PC-3 (cell line): ENCODE results near the gene ATXN7L1. TPM values are rescaled to one million over a fixed set of nuclear protein-coding genes. Genes with fewer than 3 reads are reported as not detected.
"Not testable (repeated sequence)": the region's sequence is repeated elsewhere in the genome, so short reads cannot be mapped to it uniquely, and the experiment has no call there.

Experiments used
- ATAC-seq: fragments of 200-7000 bp; cut with Tn5 transposase; 2 replicates; pipeline ENCODE4 v1.9.1; 2020; ENCODE audit warnings: mild to moderate bottlenecking, moderate library complexity
- BruUV-seq: library from RNA; stranded (reverse); fragments of 400-500 nt; replicated peaks from 2 replicates; lab custom pipeline; 2021; lab: Mats Ljungman, UMichigan
- CTCF ChIA-PET: fragments of 300-600 bp; sonication (Branson Sonifier 250); formaldehyde crosslinking; loops from one replicate; lab custom pipeline; 2022; ENCODE audit warnings: antibody characterized with exemption; lab: Charles Lee
- POLR2A ChIA-PET: fragments of 300-600 bp; sonication (Branson Sonifier 250); formaldehyde crosslinking; loops from one replicate; lab custom pipeline; 2022; ENCODE audit warnings: antibody characterized with exemption; ENCODE audit not compliant: unreplicated experiment; lab: Charles Lee
- DNase-seq: peaks from one replicate; pipeline ENCODE4 v3.0.0-alpha.2; 2015
- H2AFZ ChIP-seq: fragments of 300-600 bp; sonication (generic); 2 replicates; pipeline ENCODE4 v1.6.0; 2016; ENCODE audit warnings: antibody characterized with exemption, low read length
- H3F3A ChIP-seq: fragments of 300-600 bp; sonication (generic); one replicate; pipeline ENCODE4 v1.6.0; 2017; ENCODE audit warnings: antibody characterized with exemption, low read length, control low read depth, mild to moderate bottlenecking; ENCODE audit not compliant: unreplicated experiment
- H3K27ac ChIP-seq: fragments of 300-600 bp; sonication (generic); 2 replicates; pipeline ENCODE4 v1.5.1; 2016; ENCODE audit warnings: mild to moderate bottlenecking, low read length
- H3K27me3 ChIP-seq: fragments of 300-600 bp; sonication (generic); 2 replicates; pipeline ENCODE4 v1.6.1; 2016; ENCODE audit warnings: low read length, mixed read lengths
- H3K36me3 ChIP-seq: fragments of 300-600 bp; sonication (generic); 2 replicates; pipeline ENCODE4 v1.6.1; 2016; ENCODE audit warnings: low read depth, mixed run types, low read length, mixed read lengths
- H3K4me1 ChIP-seq: fragments of 300-600 bp; sonication (generic); 2 replicates; pipeline ENCODE4 v1.5.1; 2016; ENCODE audit warnings: low read length; ENCODE audit not compliant: insufficient read depth
- H3K4me2 ChIP-seq: fragments of 300-600 bp; sonication (generic); 2 replicates; pipeline ENCODE4 v1.6.0; 2016; ENCODE audit warnings: low read length
- H3K4me3 ChIP-seq: fragments of 300-600 bp; sonication (generic); 2 replicates; pipeline ENCODE4 v1.5.1; 2016; ENCODE audit warnings: mild to moderate bottlenecking, low read length, mixed read lengths
- H3K79me2 ChIP-seq: fragments of 300-600 bp; sonication (generic); 2 replicates; pipeline ENCODE4 v1.6.1; 2017; ENCODE audit warnings: low read length, mixed read lengths
- H3K9ac ChIP-seq: fragments of 300-600 bp; sonication (generic); 2 replicates; pipeline ENCODE4 v1.6.0; 2016; ENCODE audit warnings: mild to moderate bottlenecking, low read length
- H3K9me2 ChIP-seq: fragments of 300-600 bp; sonication (generic); replicated peaks from 2 replicates; pipeline ENCODE4 v1.6.1; 2016; ENCODE audit warnings: mixed run types, low read length, mixed read lengths
- H3K9me3 ChIP-seq: fragments of 300-600 bp; sonication (generic); 2 replicates; pipeline ENCODE4 v1.6.1; 2016; ENCODE audit warnings: low read length, mixed read lengths
- H4K20me1 ChIP-seq: fragments of 300-600 bp; sonication (generic); 2 replicates; pipeline ENCODE4 v1.6.1; 2016; ENCODE audit warnings: low read length, mixed read lengths
- CTCF ChIP-seq: fragments of 300-600 bp; sonication (generic); conservative IDR thresholded peaks from 2 replicates; pipeline ENCODE4 v1.5.1; 2017; ENCODE audit warnings: antibody characterized with exemption, low read depth, mild to moderate bottlenecking, low read length
- EZH2 ChIP-seq: fragments of 300-600 bp; sonication (generic); IDR thresholded peaks from one replicate; pipeline ENCODE4 v1.6.1; 2017; ENCODE audit warnings: antibody characterized with exemption, mild to moderate bottlenecking, low read length; ENCODE audit not compliant: unreplicated experiment
- EZH2phosphoT487 ChIP-seq: fragments of 300-600 bp; sonication (generic); IDR thresholded peaks from 2 replicates; pipeline ENCODE4 v1.6.1; 2018; ENCODE audit warnings: mild to moderate bottlenecking, antibody characterized with exemption, low read length, borderline replicate concordance
- intact Hi-C: fragments of 100-400 bp; cut with micrococcal nuclease; formaldehyde crosslinking; loops from 2 replicates; pipeline ENCODE4 v1.9.0; 2023
- total RNA-seq: library from RNA; depleted of rRNA; stranded (reverse); fragments of >200 nt; gene quantifications from 2 replicates; pipeline ENCODE4 v1.2.3, GENCODE V29; 2014

The ATXN7L1 gene
- total RNA-seq, 1 experiment from 2014 or later, result 16.0 TPM

DNA sequence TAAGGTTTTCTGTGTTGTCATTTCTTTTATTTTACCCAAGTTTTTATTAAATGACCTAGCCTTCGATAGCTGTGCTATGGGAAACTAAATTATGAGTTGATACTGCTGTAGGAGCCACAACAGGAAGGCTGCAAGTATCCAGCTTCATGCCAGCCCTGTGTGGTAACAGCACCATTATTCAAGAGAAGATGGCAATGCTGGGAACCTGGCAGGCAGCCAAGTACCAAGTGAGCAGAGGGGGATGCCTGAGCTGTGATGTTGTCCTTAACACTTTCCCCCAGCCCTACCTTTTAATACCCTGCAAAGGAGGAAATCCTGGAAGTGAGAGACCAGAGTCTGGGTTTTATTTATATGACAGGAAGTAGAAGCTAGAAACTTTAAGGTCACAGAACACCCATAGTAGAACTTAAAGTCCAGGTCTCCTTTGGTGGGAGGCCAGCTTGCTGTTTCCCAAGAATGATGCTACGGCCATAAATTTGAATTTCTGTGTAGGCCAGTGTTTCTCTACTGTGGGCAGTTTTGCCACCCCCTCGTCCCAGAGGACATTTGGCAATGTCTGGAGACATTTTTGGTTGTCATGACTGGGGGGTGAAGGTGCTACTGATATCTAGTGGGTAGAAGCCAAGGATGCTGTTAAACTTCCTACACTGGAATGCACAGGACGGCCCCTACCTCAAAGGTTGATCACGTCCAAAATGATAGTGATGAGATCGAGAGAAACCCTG, 9.2 kb upstream of the ATXN7L1 start:
- Histone ChIP-seq H3K27me3 (no peaks in the 10 kb centered on the region), H4K20me1 (no peaks in the 10 kb centered on the region), H3K9ac (no peak overlapping the region), H3K27ac (no peak overlapping the region), H3K9me2 (no peaks in the 10 kb centered on the region), H3F3A (no peaks in the 10 kb centered on the region), H3K4me1 (no peaks in the 10 kb centered on the region), H2AFZ (no peak overlapping the region), H3K4me3 (no peak overlapping the region), H3K9me3 (no peaks in the 10 kb centered on the region), H3K36me3 (no peaks in the 10 kb centered on the region), H3K79me2 (peaks cover 4% of the 10 kb centered on the region; the same call in 1 of the 2 replicates), H3K4me2 (no peak overlapping the region)
- intact Hi-C loops, result no loop called here
- ChIA-PET CTCF (no interaction called here), POLR2A (no interaction called here)
- no TSS peak for BruUV-seq
- no peak for ATAC-seq
- no peak for DNase-seq
- TF ChIP-seq CTCF, result no peak
- no peak for TF ChIP-seq EZH2
- TF ChIP-seq EZH2phosphoT487, result no peak

- H3K4me3 ChIP-seq, ATAC-seq, H3K27ac ChIP-seq, H3K4me1 ChIP-seq, H3K9ac ChIP-seq, H4K20me1 ChIP-seq, H3K4me2 ChIP-seq, H3K36me3 ChIP-seq, POLR2A ChIA-PET, H2AFZ ChIP-seq, H3K9me3 ChIP-seq, CTCF ChIA-PET, intact Hi-C loops, DNase-seq, BruUV-seq, H3K27me3 ChIP-seq, H3K9me2 ChIP-seq, H3F3A ChIP-seq: not testable (repeated sequence)
- peaks cover 15% of the 10 kb centered on the region for H3K79me2 ChIP-seq
Measured at GRCh38 chr7:105883179-105883578, 6.8 kb upstream of the ATXN7L1 start.

DNA sequence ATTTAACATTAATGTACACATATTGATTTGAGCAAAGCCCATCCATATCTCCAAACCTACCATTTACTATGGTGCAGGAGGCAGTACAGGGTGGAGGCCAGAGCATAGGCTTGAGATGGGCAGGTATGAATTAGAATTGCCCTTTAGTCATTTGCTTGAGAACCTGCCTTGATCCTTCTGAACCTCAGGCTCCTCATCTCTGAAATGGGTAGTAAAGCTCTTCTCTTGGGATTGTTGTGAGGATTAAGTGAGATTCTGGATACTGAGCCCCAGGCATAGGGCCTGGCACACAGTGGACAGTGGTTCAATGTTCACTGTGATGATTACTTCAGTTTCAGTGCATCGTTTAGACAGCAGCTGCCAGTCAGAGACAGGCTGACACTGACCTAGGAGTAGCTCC, 5.0 kb upstream of the ATXN7L1 start:
- Histone ChIP-seq H4K20me1 (peaks cover 4% of the 10 kb centered on the region; the same call in 1 of the 2 replicates), H3K79me2 (peaks cover 22% of the 10 kb centered on the region), H3K36me3 (no peaks in the 10 kb centered on the region), H3K27ac (no peak overlapping the region), H3K4me3 (no peak overlapping the region), H3K9me3 (no peaks in the 10 kb centered on the region), H2AFZ (no peak overlapping the region), H3K9me2 (no peaks in the 10 kb centered on the region), H3K27me3 (no peaks in the 10 kb centered on the region), H3K9ac (no peak overlapping the region), H3K4me2 (no peak overlapping the region), H3K4me1 (peaks cover 16% of the 10 kb centered on the region), H3F3A (no peaks in the 10 kb centered on the region)
- TF ChIP-seq EZH2 (no peak), EZH2phosphoT487 (no peak), CTCF (no peak)
- ChIA-PET CTCF (no interaction called here), POLR2A (no interaction called here)
- intact Hi-C loops, result no loop called here
- ATAC-seq, result no peak
- no TSS peak for BruUV-seq
- no peak for DNase-seq
